Measurements from ENCODE around the gene OAT.
A peak's percentile ranks its signal among the peaks of the same experiment; 100 is the strongest.
"Not testable (repeated sequence)": the region's sequence is repeated elsewhere in the genome, so short reads cannot be mapped to it uniquely, and the experiment has no call there.

Gene OAT

DNA sequence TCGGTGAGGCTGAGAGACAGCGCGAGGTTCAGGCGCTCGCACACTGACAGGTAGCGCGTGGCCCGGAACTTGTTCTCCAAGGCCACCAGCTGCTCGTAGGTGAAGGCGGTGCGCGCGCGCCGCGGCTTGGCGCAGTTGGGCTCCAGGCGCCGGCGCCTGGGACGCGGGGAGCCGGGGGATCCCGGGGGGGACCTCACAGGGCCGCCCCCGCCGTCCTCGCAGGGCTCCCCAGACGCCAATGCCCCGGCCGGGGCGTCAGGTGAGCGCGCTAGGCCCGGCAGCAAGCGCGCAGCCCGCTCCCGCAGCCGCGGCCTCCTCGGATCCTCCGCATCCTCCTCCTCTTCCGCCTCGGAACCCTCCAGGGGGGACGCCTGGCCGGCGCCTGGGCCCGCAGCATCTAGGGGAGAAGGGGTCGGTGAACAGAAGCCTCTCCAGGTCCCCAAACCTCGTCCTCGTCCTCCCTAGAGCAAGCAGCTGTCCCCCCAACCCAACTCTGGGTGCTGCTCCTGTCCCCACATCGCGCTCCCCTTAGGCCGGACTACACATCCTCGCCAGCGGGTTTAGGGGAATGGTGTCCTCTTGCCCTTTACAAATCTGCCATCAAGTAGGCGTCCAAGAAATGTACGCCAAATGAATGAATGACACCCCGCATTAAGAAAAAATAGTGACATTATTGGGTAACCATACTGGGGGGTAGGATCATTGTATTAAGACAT is 29.2 kb upstream of the OAT start:
- no peak for DNase-seq (ENCODE audit: low spot score)

- no peak for DNase-seq (ENCODE audit: low spot score)
Measured at GRCh38 chr10:124446830-124447750, 28.4 kb upstream of the OAT start.

- DNase-seq (ENCODE audit: low spot score), result not testable (repeated sequence)
Measured at GRCh38 chr10:124441694-124442093, 23.0 kb upstream of the OAT start.

GRCh38 chr10:124436191-124436638 is 17.5 kb upstream of the OAT start:
- DNase-seq (ENCODE audit: low spot score), result no peak

DNA sequence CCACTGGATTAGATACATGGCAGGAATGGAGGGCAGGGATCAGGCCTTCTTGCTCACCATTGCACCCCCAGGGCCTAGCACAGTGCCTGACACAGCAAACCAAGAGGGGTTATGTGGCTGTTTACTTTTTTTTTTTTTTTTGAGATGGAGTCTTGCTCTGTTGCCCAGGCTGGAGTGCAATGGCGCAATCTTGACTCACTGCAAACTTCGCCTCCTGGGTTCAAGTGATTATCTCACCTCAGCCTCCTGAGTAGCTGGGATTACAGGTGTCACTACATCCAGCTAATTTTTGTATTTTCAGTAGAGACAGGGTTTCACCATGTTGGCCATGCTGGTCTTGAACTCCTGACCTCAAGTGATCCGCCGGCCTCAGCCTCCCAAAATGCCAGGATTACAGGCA is 17.0 kb upstream of the OAT start:
- DNase-seq (ENCODE audit: low spot score), result not testable (repeated sequence)

GRCh38 chr10:124433461-124433860 is 14.7 kb upstream of the OAT start:
- no peak for DNase-seq (ENCODE audit: low spot score)

- DNase-seq (ENCODE audit: low spot score), result no peak
Measured at GRCh38 chr10:124430077-124430476, 11.4 kb upstream of the OAT start.

DNA sequence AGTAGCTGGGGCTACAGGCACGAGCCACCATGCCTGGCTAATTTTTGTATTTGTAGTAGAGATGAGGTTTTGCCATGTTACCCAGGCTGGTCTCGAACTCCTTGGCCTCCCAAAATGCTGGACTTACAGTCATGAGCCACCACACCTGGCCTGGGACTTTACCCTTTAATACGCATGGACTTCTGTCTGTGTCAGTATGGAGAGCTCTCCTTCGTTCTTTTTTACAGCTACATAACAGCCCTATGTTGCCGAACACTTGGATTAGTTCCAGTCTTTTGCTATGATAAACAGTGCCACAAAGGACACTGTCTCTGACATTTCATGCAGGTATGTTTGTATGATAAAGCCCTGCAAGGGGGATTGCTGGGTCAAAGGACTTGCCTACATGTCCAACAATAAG is 10.9 kb upstream of the OAT start:
- no peak for DNase-seq (ENCODE audit: low spot score)

GRCh38 chr10:124428207-124428777 is 9.6 kb upstream of the OAT start:
- DNase-seq (ENCODE audit: low spot score), result no peak

- DNase-seq (ENCODE audit: low spot score), result no peak
Measured at GRCh38 chr10:124425227-124425962, 6.7 kb upstream of the OAT start.

- no peak for DNase-seq (ENCODE audit: low spot score)
Measured at GRCh38 chr10:124423813-124424212, 5.1 kb upstream of the OAT start.

- no peak for DNase-seq (ENCODE audit: low spot score)
Measured at GRCh38 chr10:124422742-124423141, 4.0 kb upstream of the OAT start.

DNA sequence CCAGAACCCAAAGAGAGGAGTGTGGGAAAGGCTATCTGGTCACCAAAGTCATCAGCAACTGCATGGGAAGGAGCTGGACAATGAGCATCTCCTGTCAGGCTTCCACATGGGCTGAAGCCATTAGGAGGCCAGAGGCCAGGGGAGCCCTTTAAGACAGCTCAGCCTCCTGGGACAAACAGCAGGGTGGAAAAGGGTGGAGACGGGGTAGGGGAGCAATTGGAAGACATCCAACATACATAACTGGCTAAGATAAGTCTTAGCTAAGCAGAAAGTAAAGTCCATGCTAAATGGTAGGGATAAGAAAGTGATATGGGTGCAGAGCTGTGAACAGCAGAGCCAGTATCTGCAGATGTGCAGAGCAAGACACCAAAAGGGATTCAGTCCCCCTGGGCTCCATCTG is 1.5 kb upstream of the OAT start:
- no peak for DNase-seq (ENCODE audit: low spot score)

- no peak for DNase-seq (ENCODE audit: low spot score)
Measured at GRCh38 chr10:124419635-124420034, 912 bp upstream of the OAT start.

DNA sequence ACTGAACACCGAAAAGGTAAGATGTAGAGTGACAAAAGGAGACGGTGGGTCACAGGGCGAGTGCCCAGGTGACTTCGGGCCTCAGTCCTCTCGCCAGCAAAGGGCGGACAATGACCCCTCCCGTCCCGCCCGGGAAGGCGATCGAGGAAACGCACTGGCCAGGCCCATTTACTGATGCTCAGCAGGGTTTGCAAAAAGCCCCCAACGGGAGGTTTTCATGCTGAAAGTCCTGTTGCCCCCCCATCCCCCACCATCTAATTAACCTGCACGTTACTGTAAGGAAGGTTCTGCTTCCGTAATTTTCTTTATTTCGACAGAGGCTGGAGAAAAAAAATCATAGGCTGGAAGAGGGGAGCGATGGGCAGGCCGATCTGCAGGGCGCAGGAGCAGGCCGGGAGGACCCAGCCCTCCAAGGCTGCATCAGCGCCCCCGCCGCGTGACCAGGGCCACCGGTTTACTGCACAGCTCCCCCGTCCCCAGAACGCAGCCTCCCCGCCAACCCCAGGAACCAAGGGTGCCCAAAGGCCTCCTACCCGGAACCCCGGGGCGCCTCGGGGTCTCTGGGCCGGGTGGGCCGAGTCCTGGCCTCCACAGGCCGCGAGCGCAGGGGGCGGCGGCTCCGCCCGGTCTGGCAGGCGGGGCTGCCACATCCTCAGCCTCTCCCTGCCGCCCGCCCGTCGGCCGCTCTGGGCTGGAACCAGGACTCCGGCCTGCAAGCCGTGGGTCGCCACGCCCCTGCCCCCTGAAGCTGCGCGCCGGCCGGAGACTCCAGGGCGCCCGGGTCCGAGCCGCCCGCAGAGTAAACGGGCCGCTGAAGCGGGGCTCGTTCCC is 613 bp downstream of the OAT start:
- peak; percentile 57 for DNase-seq (ENCODE audit: low spot score)

DNA sequence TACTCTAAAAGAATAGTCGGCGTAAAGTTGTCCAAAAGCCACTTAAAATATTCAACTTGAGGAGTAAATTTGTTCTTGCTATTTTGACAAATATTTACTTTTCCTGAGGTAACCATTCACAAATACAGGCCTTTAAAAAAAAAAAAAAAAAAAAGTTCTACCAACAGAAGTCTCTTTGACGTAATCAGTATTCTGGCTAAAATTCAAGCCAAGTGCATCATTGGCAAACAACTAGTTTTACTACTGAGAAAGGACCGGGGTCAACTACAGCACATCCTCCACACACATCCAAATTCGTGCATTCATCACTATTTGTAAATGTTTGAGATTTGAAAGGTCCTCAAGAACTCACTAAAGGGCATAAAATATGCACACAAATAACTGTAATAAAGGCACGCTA is 2.0 kb downstream of the OAT start:
- no peak for DNase-seq (ENCODE audit: low spot score)

DNA sequence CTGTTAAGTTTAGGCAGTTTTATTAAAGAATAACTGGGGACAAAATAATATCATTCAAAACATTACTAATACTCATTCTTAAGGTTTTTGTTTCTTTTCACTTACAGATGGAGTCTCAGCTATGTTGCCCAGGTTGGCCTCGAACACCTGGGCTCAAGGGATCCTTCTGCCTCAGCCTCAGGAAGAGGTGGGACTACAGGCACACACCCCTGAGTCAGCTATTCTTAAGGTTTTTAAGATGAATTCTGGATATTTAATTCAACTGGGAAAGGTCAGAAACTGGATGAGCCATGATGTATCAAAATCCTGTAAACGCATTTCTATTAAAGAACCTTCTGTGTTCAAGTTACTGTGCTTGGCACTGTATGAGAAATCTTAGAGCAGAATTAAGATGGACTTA is 3.5 kb downstream of the OAT start:
- no peak for DNase-seq (ENCODE audit: low spot score)

- no peak for DNase-seq (ENCODE audit: low spot score)
Measured at GRCh38 chr10:124414076-124414475, 4.6 kb downstream of the OAT start.

DNA sequence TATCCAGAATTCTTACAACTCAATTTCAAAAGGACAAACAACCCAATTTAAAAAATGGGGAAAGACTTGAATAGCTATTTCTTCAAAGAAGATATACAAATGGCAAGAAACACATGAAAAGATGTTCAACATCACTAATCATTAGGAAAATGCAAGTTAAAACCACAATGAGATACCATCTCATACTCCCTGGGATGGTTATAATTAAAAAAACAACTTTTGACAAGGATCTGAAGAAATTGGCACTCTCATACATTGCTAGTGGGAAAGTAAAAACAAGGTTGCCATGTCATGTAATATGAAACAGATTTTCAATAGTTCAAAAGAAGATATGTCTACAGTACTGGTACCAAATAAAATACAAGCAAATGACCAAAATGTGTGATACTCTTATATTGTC is 9.0 kb downstream of the OAT start:
- no peak for DNase-seq (ENCODE audit: low spot score)

GRCh38 chr10:124408357-124408756 is 10.4 kb downstream of the OAT start:
- no peak for DNase-seq (ENCODE audit: low spot score)

GRCh38 chr10:124407456-124407855 is 11.3 kb downstream of the OAT start:
- no peak for DNase-seq (ENCODE audit: low spot score)
